K562 (cell line): ENCODE results near the gene NFYC. TPM values are rescaled to one million over a fixed set of nuclear protein-coding genes. Genes with fewer than 3 reads are reported as not detected.

Experiments used
- BRD4 ChIP-seq: fragments of 200-600 bp; sonication (generic); IDR thresholded peaks from 2 replicates; pipeline ENCODE4 v1.6.1; 2017; ENCODE audit warnings: inconsistent platforms
- CBFA2T3 ChIP-seq: fragments of 450-650 bp; IDR thresholded peaks from 2 replicates; pipeline ENCODE4 v1.6.1; 2017
- CREM ChIP-seq: IDR thresholded peaks from 2 replicates; pipeline ENCODE4 v1.6.1; 2014; ENCODE audit warnings: antibody characterized with exemption, low read depth
- FOSL1 ChIP-seq: fragments of 200-800 bp; sonication (Bioruptor generic); conservative IDR thresholded peaks from 2 replicates; pipeline ENCODE4 v1.6.1; 2016; ENCODE audit warnings: missing genetic modification characterization, missing compliant biosample characterization
- FOXP1 ChIP-seq: sonication (generic); formaldehyde crosslinking; IDR thresholded peaks from 2 replicates; pipeline ENCODE4 v1.8.0; 2022; ENCODE audit warnings: mild to moderate bottlenecking, missing genetic modification reagents
- GATAD2B ChIP-seq: fragments of 450-650 bp; IDR thresholded peaks from 2 replicates; pipeline ENCODE4 v1.6.1; 2017; ENCODE audit warnings: mild to moderate bottlenecking, borderline replicate concordance
- HSF4 ChIP-seq: fragments of 250-450 bp; sonication (Bioruptor Pico); IDR thresholded peaks from 2 replicates; pipeline ENCODE4 v2.1.2; 2022; ENCODE audit warnings: mild to moderate bottlenecking, moderate library complexity, borderline replicate concordance
- IRF1 ChIP-seq: sonication (generic); formaldehyde crosslinking; IDR thresholded peaks from 2 replicates; pipeline ENCODE4 v1.8.0; 2022; ENCODE audit warnings: missing genetic modification reagents, mild to moderate bottlenecking, borderline replicate concordance
- KHSRP ChIP-seq: fragments of 450-650 bp; IDR thresholded peaks from 2 replicates; pipeline ENCODE4 v1.6.1; 2017
- MITF ChIP-seq: IDR thresholded peaks from 2 replicates; pipeline ENCODE4 v1.6.1; 2014; ENCODE audit warnings: antibody characterized with exemption
- NEUROD1 ChIP-seq: fragments of 150-350 bp; IDR thresholded peaks from 2 replicates; pipeline ENCODE4 v1.6.1; 2014; ENCODE audit warnings: borderline replicate concordance, low read length, low read depth; ENCODE audit not compliant: partially characterized antibody
- PHF20 ChIP-seq: fragments of 450-650 bp; IDR thresholded peaks from 2 replicates; pipeline ENCODE4 v1.6.1; 2018; ENCODE audit not compliant: partially characterized antibody
- POLR2B ChIP-seq: fragments of 450-650 bp; IDR thresholded peaks from 2 replicates; pipeline ENCODE4 v1.6.1; 2018; ENCODE audit warnings: low read depth; ENCODE audit not compliant: partially characterized antibody
- SREBF1 ChIP-seq: fragments of 150-350 bp; IDR thresholded peaks from 2 replicates; pipeline ENCODE4 v1.6.1; 2014; ENCODE audit warnings: antibody characterized with exemption, low read depth, low read length, borderline replicate concordance
- YBX1 ChIP-seq: fragments of 450-650 bp; IDR thresholded peaks from 2 replicates; pipeline ENCODE4 v1.7.1; 2016; ENCODE audit warnings: mild to moderate bottlenecking
- ZBTB7A ChIP-seq: IDR thresholded peaks from 2 replicates; pipeline ENCODE4 v1.6.1; 2011; ENCODE audit warnings: low read depth, mild to moderate bottlenecking, low read length, moderate library complexity, borderline replicate concordance; ENCODE audit not compliant: control insufficient read depth
- ZBTB9 ChIP-seq: fragments of 450-650 bp; formaldehyde crosslinking; IDR thresholded peaks from 2 replicates; pipeline ENCODE4 v1.4.0; 2020; ENCODE audit warnings: mild to moderate bottlenecking, moderate library complexity
- ZFPM2 ChIP-seq: fragments of 250-450 bp; sonication (Bioruptor Pico); IDR thresholded peaks from 2 replicates; pipeline ENCODE4 v1.5.1; 2022; ENCODE audit warnings: mild to moderate bottlenecking
- ZKSCAN1 ChIP-seq: fragments of 150-350 bp; IDR thresholded peaks from 2 replicates; pipeline ENCODE4 v1.6.1; 2016; ENCODE audit warnings: low read depth, low read length
- ZNF217 ChIP-seq: sonication (generic); formaldehyde crosslinking; IDR thresholded peaks from 2 replicates; pipeline ENCODE4 v1.8.0; 2022; ENCODE audit warnings: mild to moderate bottlenecking, missing genetic modification reagents
- ZNF41 ChIP-seq: fragments of 250-450 bp; sonication (Bioruptor Pico); conservative IDR thresholded peaks from 2 replicates; pipeline ENCODE4 v1.4.0; 2020; ENCODE audit warnings: mild to moderate bottlenecking
- ZNF584 ChIP-seq: fragments of 200-800 bp; sonication (Bioruptor generic); IDR thresholded peaks from 2 replicates; pipeline ENCODE4 v1.6.1; 2016; ENCODE audit warnings: low read depth, mild to moderate bottlenecking, missing genetic modification characterization, missing compliant biosample characterization
- polyA plus RNA-seq, 8 experiments: library from polyadenylated mRNA; depleted of rRNA in 4 of 8; stranded (reverse) in 5 of 8; unstranded in 3 of 8; fragments of >200 nt; fragmentation: Nextera tagmentation in 2 of 8; fragmentation: Illumina TruSeq in 1 of 8; extraction: Ambion mirVana in 2 of 8; extraction: Trizol in 1 of 8; gene quantifications; 2 replicates each; pipeline versions ENCODE4 v1.2.1 to v1.2.3, GENCODE V29; 2011 to 2014; ENCODE audit warnings: inconsistent platforms in 1 of 8, missing spikeins in 1 of 8
- total RNA-seq, 7 experiments: library from RNA; depleted of rRNA in 6 of 7; stranded (reverse); fragments of >200 nt in 6 of 7; fragmentation: Illumina TruSeq in 2 of 7; extraction: Trizol in 2 of 7; gene quantifications; 2 replicates each; pipeline versions ENCODE4 v1.2.1 to v1.2.3, GENCODE V29; 2011 to 2021; ENCODE audit warnings: low replicate concordance in 1 of 7

NFYC gene
- total and polyA plus RNA-seq, 9 of the 15 experiments (the other 6 are each of a cell fraction or from before 2014, with no cell fraction given), result 4.8 to 59.8 (median 41.1) TPM

GRCh38 chr1:40691538-40692428, at the start of gene NFYC (continued):
- TF ChIP-seq ZNF584, result peak; percentile 91
- TF ChIP-seq HSF4 (CRISPR knock-in tag), result peak; percentile 38; the same call in 1 of the 2 replicates
- no peak for TF ChIP-seq YBX1
- peak; percentile 95 for TF ChIP-seq FOXP1 (CRISPR knock-in tag)
- peak; percentile 80; the same call in 1 of the 2 replicates for TF ChIP-seq IRF1
- TF ChIP-seq ZKSCAN1, result peak; percentile 51; the same call in 1 of the 2 replicates
- peak; percentile 77 for TF ChIP-seq CBFA2T3
- no peak for TF ChIP-seq KHSRP
- TF ChIP-seq ZBTB7A, result peak; percentile 56; the same call in 1 of the 2 replicates
- peak; percentile 89 for TF ChIP-seq PHF20
- peak; percentile 100 for TF ChIP-seq BRD4
- peak; percentile 92 for TF ChIP-seq ZFPM2 (CRISPR knock-in tag)
- TF ChIP-seq NEUROD1, result peak; percentile 86
- TF ChIP-seq POLR2B, result peak; percentile 92
- peak; percentile 94 for TF ChIP-seq ZBTB9 (CRISPR knock-in tag)
- TF ChIP-seq CREM, result peak; percentile 91
- TF ChIP-seq SREBF1, result no peak
- peak; percentile 76 for TF ChIP-seq FOSL1 (tag)
- peak; percentile 37 for TF ChIP-seq GATAD2B
- TF ChIP-seq ZNF41 (CRISPR knock-in tag), result 0 out of 2 replicates have a peak, but pooled peaks have one; percentile 31
- TF ChIP-seq ZNF217 (CRISPR knock-in tag), result no peak
- TF ChIP-seq MITF, result peak; percentile 24; the same call in 1 of the 2 replicates
